Fibroblast of lung (primary cell): ENCODE measurements around the gene CYB561A3. TPM values are rescaled to one million over a fixed set of nuclear protein-coding genes. Genes with fewer than 3 reads are reported as not detected.

Experiments
- DNase-seq, 2 donors: peaks; one replicate each; pipeline versions ENCODE4 v3.0.0 to v3.0.0-alpha.2; 2010; ENCODE audit warnings: low read depth in 2 of 2
- H2AFZ ChIP-seq: 2 replicates; pipeline ENCODE4 v1.5.1; 2012; ENCODE audit warnings: low read length, control low read depth, inconsistent platforms
- H3K27ac ChIP-seq: 2 replicates; pipeline ENCODE4 v1.5.1; 2011; ENCODE audit warnings: low read length, control low read depth; ENCODE audit not compliant: insufficient read depth
- H3K27me3 ChIP-seq: 2 replicates; pipeline ENCODE4 v1.5.1; 2011; ENCODE audit warnings: mild to moderate bottlenecking, low read length; ENCODE audit not compliant: control insufficient read depth, insufficient read depth
- H3K36me3 ChIP-seq: 2 replicates; pipeline ENCODE4 v1.5.1; 2011; ENCODE audit warnings: low read length; ENCODE audit not compliant: control insufficient read depth, insufficient read depth
- H3K4me1 ChIP-seq: 2 replicates; pipeline ENCODE4 v1.5.1; 2011; ENCODE audit warnings: low read length; ENCODE audit not compliant: control insufficient read depth, insufficient read depth; ENCODE audit errors: extremely low read depth
- H3K4me2 ChIP-seq: 2 replicates; pipeline ENCODE4 v1.5.1; 2011; ENCODE audit warnings: low read length, control low read depth; ENCODE audit not compliant: insufficient read depth; ENCODE audit errors: extremely low read depth
- H3K4me3 ChIP-seq, 4 experiments: fragments of 200-600 bp in 1 of 4; sonication (generic) in 1 of 4; replicated peaks in 1 of 4; 2 replicates each; pipeline ENCODE4 v1.5.1; 2011 to 2016; ENCODE audit warnings: low read length in 4 of 4, low read depth in 3 of 4, mild to moderate bottlenecking in 3 of 4, control low read depth in 2 of 4, inconsistent platforms in 1 of 4, mixed read lengths in 1 of 4; ENCODE audit not compliant: insufficient read depth in 1 of 4; ENCODE audit errors: control extremely low read depth in 1 of 4
- H3K79me2 ChIP-seq: 2 replicates; pipeline ENCODE4 v1.5.1; 2012; ENCODE audit warnings: mild to moderate bottlenecking, low read length, inconsistent platforms; ENCODE audit not compliant: control insufficient read depth, insufficient read depth
- H3K9ac ChIP-seq: 2 replicates; pipeline ENCODE4 v1.5.1; 2011; ENCODE audit warnings: mild to moderate bottlenecking, low read length, control low read depth; ENCODE audit not compliant: insufficient read depth
- H3K9me3 ChIP-seq: 2 replicates; pipeline ENCODE4 v1.5.1; 2012; ENCODE audit warnings: low read depth, low read length; ENCODE audit not compliant: control insufficient read depth, insufficient read depth
- H4K20me1 ChIP-seq: 2 replicates; pipeline ENCODE4 v1.5.1; 2011; ENCODE audit warnings: low read length; ENCODE audit not compliant: control insufficient read depth, insufficient read depth; ENCODE audit errors: extremely low read depth
- CTCF ChIP-seq, 2 donors: IDR thresholded peaks in 1 of 2; conservative IDR thresholded peaks in 1 of 2; 1 replicate in 1 of 2; 2 replicates in 1 of 2; pipeline ENCODE4 v1.5.1; 2011 to 2012; ENCODE audit warnings: low read length in 2 of 2, control low read depth in 1 of 2, inconsistent platforms in 1 of 2, low read depth in 1 of 2, mild to moderate bottlenecking in 1 of 2
- EZH2 ChIP-seq: IDR thresholded peaks from 2 replicates; pipeline ENCODE4 v1.5.1; 2012; ENCODE audit warnings: low read length, control low read depth, mild to moderate bottlenecking; ENCODE audit errors: missing control alignments
- polyA plus RNA-seq, 2 donors: library from polyadenylated mRNA; depleted of rRNA in 1 of 2; stranded (reverse) in 1 of 2; unstranded in 1 of 2; fragments of >200 nt; gene quantifications; 2 replicates each; pipeline ENCODE4 v1.2.1, GENCODE V29; 2011 to 2012; ENCODE audit warnings: missing spikeins in 1 of 2
- total RNA-seq: library from RNA; depleted of rRNA; stranded (reverse); fragments of >200 nt; gene quantifications from 2 replicates; pipeline ENCODE4 v1.2.1, GENCODE V29; 2014

The CYB561A3 gene
- total and polyA plus RNA-seq, 2 donors (not counting 1 experiment from before 2014, with no cell fraction given), result 43.9 to 65.1 TPM

- Histone ChIP-seq H3K9ac (no peak overlapping the region), H3K4me2 (no peak overlapping the region), H3K9me3 (no peaks in the 10 kb centered on the region), H3K27me3 (no peaks in the 10 kb centered on the region), H3K4me3 (no peak overlapping the region), H4K20me1 (no peaks in the 10 kb centered on the region), H3K27ac (no peak overlapping the region), H3K4me1 (peaks cover 12% of the 10 kb centered on the region), H3K36me3 (peaks cover 25% of the 10 kb centered on the region), H3K79me2 (no peaks in the 10 kb centered on the region), H2AFZ (no peak overlapping the region)
- DNase-seq, result no peak
- TF ChIP-seq CTCF (conservative IDR thresholded peaks at IDR 0.05 in 1 of 2, IDR thresholded peaks at IDR 0.05 in 1 of 2; ENCODE audit: low read depth in 1 of 2, low read length in 2 of 2) (no peak), EZH2 (no peak)
Measured at GRCh38 chr11:61302550-61302949, 59.1 kb downstream of the CYB561A3 start.

Other genes starting within 250 kb of the CYB561A3 start
- gene VPS37C, start 200.5 kb downstream of the CYB561A3 start, total RNA-seq, result 7.2 and 7.6 TPM in 2 replicates
- 9.9 and 10.7 TPM in 2 replicates for gene VPS37C, start 200.5 kb downstream of the CYB561A3 start, polyA plus RNA-seq
- gene PGA3, start 158.4 kb downstream of the CYB561A3 start, total RNA-seq, result 4.3 TPM in 1 of 2 replicates, not detected in the other
- gene PGA3, start 158.4 kb downstream of the CYB561A3 start, polyA plus RNA-seq, result 0.24 and 0.35 TPM in 2 replicates
- gene PGA4, start 139.5 kb downstream of the CYB561A3 start, total RNA-seq, result 2.3 TPM in 1 of 2 replicates, not detected in the other
- 0.28 TPM in 1 of 2 replicates, not detected in the other for gene PGA4, start 139.5 kb downstream of the CYB561A3 start, polyA plus RNA-seq
- gene PGA5, start 120.7 kb downstream of the CYB561A3 start, total RNA-seq, result 3.3 TPM in 1 of 2 replicates, not detected in the other
- gene PGA5, start 120.7 kb downstream of the CYB561A3 start, polyA plus RNA-seq, result 0.18 and 1.3 TPM in 2 replicates
- 1.5 and 1.7 TPM in 2 replicates for gene VWCE, start 66.6 kb downstream of the CYB561A3 start, total RNA-seq
- 0.30 and 0.68 TPM in 2 replicates for gene VWCE, start 66.6 kb downstream of the CYB561A3 start, polyA plus RNA-seq
- 241 and 282 TPM in 2 replicates for gene DDB1, start 28.8 kb downstream of the CYB561A3 start, total RNA-seq
- gene DDB1, start 28.8 kb downstream of the CYB561A3 start, polyA plus RNA-seq, result 289 and 298 TPM in 2 replicates
- 15.9 and 27.1 TPM in 2 replicates for gene TKFC, start 28.7 kb downstream of the CYB561A3 start, total RNA-seq
- gene TKFC, start 28.7 kb downstream of the CYB561A3 start, polyA plus RNA-seq, result 11.5 and 15.9 TPM in 2 replicates
- gene TMEM138, start 492 bp upstream of the CYB561A3 start, total RNA-seq, result 20.0 and 30.2 TPM in 2 replicates
- 78.0 and 95.9 TPM in 2 replicates for gene TMEM138, start 492 bp upstream of the CYB561A3 start, polyA plus RNA-seq
- 10.4 and 12.3 TPM in 2 replicates for gene TMEM216, start 30.7 kb upstream of the CYB561A3 start, total RNA-seq
- gene TMEM216, start 30.7 kb upstream of the CYB561A3 start, polyA plus RNA-seq, result 14.1 and 18.4 TPM in 2 replicates
- gene CPSF7, start 68.1 kb upstream of the CYB561A3 start, total RNA-seq, result 14.4 and 18.0 TPM in 2 replicates
- gene CPSF7, start 68.1 kb upstream of the CYB561A3 start, polyA plus RNA-seq, result 38.1 and 53.6 TPM in 2 replicates
- gene SDHAF2, start 68.2 kb upstream of the CYB561A3 start, total RNA-seq, result 34.4 and 61.8 TPM in 2 replicates
- 65.3 and 68.8 TPM in 2 replicates for gene SDHAF2, start 68.2 kb upstream of the CYB561A3 start, polyA plus RNA-seq
- under 0.01 and 0.17 TPM in 2 replicates for gene LRRC10B, start 146.9 kb upstream of the CYB561A3 start, total RNA-seq
- 0.02 TPM in 1 of 2 replicates, not detected in the other for gene LRRC10B, start 146.9 kb upstream of the CYB561A3 start, polyA plus RNA-seq
- 9.2 and 25.9 TPM in 2 replicates for gene SYT7, start 219.2 kb upstream of the CYB561A3 start, total RNA-seq
- 2.5 and 7.1 TPM in 2 replicates for gene SYT7, start 219.2 kb upstream of the CYB561A3 start, polyA plus RNA-seq